ENCODE results near the gene ENDOG. TPM values are rescaled to one million over a fixed set of nuclear protein-coding genes. Genes with fewer than 3 reads are reported as not detected.

The ENDOG gene
- total RNA-seq, 1 donor from 2014 or later, result 17.8 TPM

- no peaks in the 10 kb centered on the region for H3K27me3 ChIP-seq (ENCODE audit: insufficient read depth, low read length)
- FAIRE-seq, result no peak
- no peak overlapping the region for H3K27ac ChIP-seq (ENCODE audit: low read depth, low read length)
- H3K4me1 ChIP-seq (ENCODE audit: insufficient read depth, low read length), result no peaks in the 10 kb centered on the region
- no peaks in the 10 kb centered on the region for H3K79me2 ChIP-seq (ENCODE audit: insufficient read depth, low read length)
- TF ChIP-seq CTCF (IDR thresholded peaks at IDR 0.05; ENCODE audit: insufficient read depth, low read depth, low read length), result no peak
- H4K20me1 ChIP-seq (ENCODE audit: insufficient read depth, low read length), result no peaks in the 10 kb centered on the region
- no peak for DNase-seq (ENCODE audit: low read depth)
- peaks cover 5% of the 10 kb centered on the region for H3K36me3 Mint-ChIP-seq (ENCODE audit: low read depth, unreplicated experiment)
- no peak overlapping the region for H3K4me3 Mint-ChIP-seq (ENCODE audit: unreplicated experiment)
- H3K36me3 ChIP-seq (ENCODE audit: insufficient read depth, low read length), result peaks cover under 1% of the 10 kb centered on the region
- H3K4me3 ChIP-seq (ENCODE audit: insufficient read depth, low read depth, low read length), result no peak overlapping the region
- no peak overlapping the region for H3K9ac ChIP-seq (ENCODE audit: low read length)
- no peak overlapping the region for H3K4me2 ChIP-seq (ENCODE audit: low read length)
- no peaks in the 10 kb centered on the region for H3K27me3 Mint-ChIP-seq (ENCODE audit: low read depth, unreplicated experiment)
- no peaks in the 10 kb centered on the region for H3K9me3 ChIP-seq (ENCODE audit: insufficient read depth, low read depth, low read length)
- H3K9me3 Mint-ChIP-seq (ENCODE audit: unreplicated experiment), result no peaks in the 10 kb centered on the region
- H2AFZ ChIP-seq (ENCODE audit: low read depth, low read length), result no peak overlapping the region
- H3K4me1 Mint-ChIP-seq (ENCODE audit: low read depth, unreplicated experiment), result no peaks in the 10 kb centered on the region
- no peak overlapping the region for H3K27ac Mint-ChIP-seq (ENCODE audit: unreplicated experiment)
Observed at GRCh38 chr9:128809036-128809599, 9.2 kb upstream of the ENDOG start.

GRCh38 chr9:128809831-128810230, 8.5 kb upstream of the ENDOG start:
- Mint-ChIP-seq H3K27ac (ENCODE audit: unreplicated experiment) (no peak overlapping the region), H3K4me1 (ENCODE audit: low read depth, unreplicated experiment) (no peaks in the 10 kb centered on the region), H3K9me3 (ENCODE audit: unreplicated experiment) (no peaks in the 10 kb centered on the region), H3K4me3 (ENCODE audit: unreplicated experiment) (no peak overlapping the region), H3K36me3 (ENCODE audit: low read depth, unreplicated experiment) (peaks cover 5% of the 10 kb centered on the region), H3K27me3 (ENCODE audit: low read depth, unreplicated experiment) (no peaks in the 10 kb centered on the region)
- no peak for DNase-seq (ENCODE audit: low read depth)
- no peaks in the 10 kb centered on the region for H3K36me3 ChIP-seq (ENCODE audit: insufficient read depth, low read length)
- no peaks in the 10 kb centered on the region for H3K4me1 ChIP-seq (ENCODE audit: insufficient read depth, low read length)
- no peak overlapping the region for H3K4me3 ChIP-seq (ENCODE audit: insufficient read depth, low read depth, low read length)
- no peak overlapping the region for H3K4me2 ChIP-seq (ENCODE audit: low read length)
- no peak for TF ChIP-seq CTCF (IDR thresholded peaks at IDR 0.05; ENCODE audit: insufficient read depth, low read depth, low read length)
- no peak for TF ChIP-seq EZH2 (IDR thresholded peaks at IDR 0.05; ENCODE audit: insufficient read depth, low read length)
- FAIRE-seq, result no peak
- H3K9me3 ChIP-seq (ENCODE audit: insufficient read depth, low read depth, low read length), result no peaks in the 10 kb centered on the region
- H3K79me2 ChIP-seq (ENCODE audit: insufficient read depth, low read length), result no peaks in the 10 kb centered on the region
- H4K20me1 ChIP-seq (ENCODE audit: insufficient read depth, low read length), result no peaks in the 10 kb centered on the region
- no peak overlapping the region for H3K9ac ChIP-seq (ENCODE audit: low read length)
- no peaks in the 10 kb centered on the region for H3K27me3 ChIP-seq (ENCODE audit: insufficient read depth, low read length)
- H3K27ac ChIP-seq (ENCODE audit: low read depth, low read length), result no peak overlapping the region
- no peak overlapping the region for H2AFZ ChIP-seq (ENCODE audit: low read depth, low read length)

- H3K4me2 ChIP-seq (ENCODE audit: low read length), result no peak overlapping the region
- no peaks in the 10 kb centered on the region for H3K9me3 ChIP-seq (ENCODE audit: insufficient read depth, low read depth, low read length)
- peaks cover 5% of the 10 kb centered on the region for H3K36me3 Mint-ChIP-seq (ENCODE audit: low read depth, unreplicated experiment)
- H2AFZ ChIP-seq (ENCODE audit: low read depth, low read length), result no peak overlapping the region
- no peak for TF ChIP-seq CTCF (IDR thresholded peaks at IDR 0.05; ENCODE audit: insufficient read depth, low read depth, low read length)
- no peak for TF ChIP-seq EZH2 (IDR thresholded peaks at IDR 0.05; ENCODE audit: insufficient read depth, low read length)
- H3K27me3 ChIP-seq (ENCODE audit: insufficient read depth, low read length), result no peaks in the 10 kb centered on the region
- H3K79me2 ChIP-seq (ENCODE audit: insufficient read depth, low read length), result no peaks in the 10 kb centered on the region
- no peaks in the 10 kb centered on the region for H4K20me1 ChIP-seq (ENCODE audit: insufficient read depth, low read length)
- no peak overlapping the region for H3K27ac ChIP-seq (ENCODE audit: low read depth, low read length)
- no peaks in the 10 kb centered on the region for H3K4me1 ChIP-seq (ENCODE audit: insufficient read depth, low read length)
- H3K4me3 ChIP-seq (ENCODE audit: insufficient read depth, low read depth, low read length), result no peak overlapping the region
- no peak overlapping the region for H3K4me3 Mint-ChIP-seq (ENCODE audit: unreplicated experiment)
- no peaks in the 10 kb centered on the region for H3K36me3 ChIP-seq (ENCODE audit: insufficient read depth, low read length)
- no peak overlapping the region for H3K27ac Mint-ChIP-seq (ENCODE audit: unreplicated experiment)
- H3K4me1 Mint-ChIP-seq (ENCODE audit: low read depth, unreplicated experiment), result no peaks in the 10 kb centered on the region
- DNase-seq (ENCODE audit: low read depth) (no peak), FAIRE-seq (no peak)
- H3K9ac ChIP-seq (ENCODE audit: low read length), result no peak overlapping the region
- no peaks in the 10 kb centered on the region for H3K27me3 Mint-ChIP-seq (ENCODE audit: low read depth, unreplicated experiment)
- H3K9me3 Mint-ChIP-seq (ENCODE audit: unreplicated experiment), result no peaks in the 10 kb centered on the region
Observed at GRCh38 chr9:128810873-128811272, 7.4 kb upstream of the ENDOG start.

All from astrocyte (in vitro differentiated cells and primary cell).